Left forelimb (tissue), 1 donor: ENCODE measurements around the gene MEGF6.

ENCODE experiments used
- DNase-seq: peaks from one replicate; pipeline ENCODE4 v3.0.0-alpha.2; 2018; ENCODE audit warnings: low spot score

The MEGF6 gene, protein sequence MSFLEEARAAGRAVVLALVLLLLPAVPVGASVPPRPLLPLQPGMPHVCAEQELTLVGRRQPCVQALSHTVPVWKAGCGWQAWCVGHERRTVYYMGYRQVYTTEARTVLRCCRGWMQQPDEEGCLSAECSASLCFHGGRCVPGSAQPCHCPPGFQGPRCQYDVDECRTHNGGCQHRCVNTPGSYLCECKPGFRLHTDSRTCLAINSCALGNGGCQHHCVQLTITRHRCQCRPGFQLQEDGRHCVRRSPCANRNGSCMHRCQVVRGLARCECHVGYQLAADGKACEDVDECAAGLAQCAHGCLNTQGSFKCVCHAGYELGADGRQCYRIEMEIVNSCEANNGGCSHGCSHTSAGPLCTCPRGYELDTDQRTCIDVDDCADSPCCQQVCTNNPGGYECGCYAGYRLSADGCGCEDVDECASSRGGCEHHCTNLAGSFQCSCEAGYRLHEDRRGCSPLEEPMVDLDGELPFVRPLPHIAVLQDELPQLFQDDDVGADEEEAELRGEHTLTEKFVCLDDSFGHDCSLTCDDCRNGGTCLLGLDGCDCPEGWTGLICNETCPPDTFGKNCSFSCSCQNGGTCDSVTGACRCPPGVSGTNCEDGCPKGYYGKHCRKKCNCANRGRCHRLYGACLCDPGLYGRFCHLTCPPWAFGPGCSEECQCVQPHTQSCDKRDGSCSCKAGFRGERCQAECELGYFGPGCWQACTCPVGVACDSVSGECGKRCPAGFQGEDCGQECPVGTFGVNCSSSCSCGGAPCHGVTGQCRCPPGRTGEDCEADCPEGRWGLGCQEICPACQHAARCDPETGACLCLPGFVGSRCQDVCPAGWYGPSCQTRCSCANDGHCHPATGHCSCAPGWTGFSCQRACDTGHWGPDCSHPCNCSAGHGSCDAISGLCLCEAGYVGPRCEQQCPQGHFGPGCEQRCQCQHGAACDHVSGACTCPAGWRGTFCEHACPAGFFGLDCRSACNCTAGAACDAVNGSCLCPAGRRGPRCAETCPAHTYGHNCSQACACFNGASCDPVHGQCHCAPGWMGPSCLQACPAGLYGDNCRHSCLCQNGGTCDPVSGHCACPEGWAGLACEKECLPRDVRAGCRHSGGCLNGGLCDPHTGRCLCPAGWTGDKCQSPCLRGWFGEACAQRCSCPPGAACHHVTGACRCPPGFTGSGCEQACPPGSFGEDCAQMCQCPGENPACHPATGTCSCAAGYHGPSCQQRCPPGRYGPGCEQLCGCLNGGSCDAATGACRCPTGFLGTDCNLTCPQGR (N-terminal part only)

GRCh38 chr1:3611170-3612019, at the start of gene MEGF6:
Gene MEGF6, minus strand, starts transcription at chr1:3611508. Its CDS starts 240 bp downstream, at chr1:3611268.
- DNase-seq: peak; percentile 86

GRCh38 chr1:3660704-3661103, 49.4 kb upstream of the MEGF6 start:
- DNase-seq: no peak

GRCh38 chr1:3659093-3659492, 47.8 kb upstream of the MEGF6 start:
- no peak for DNase-seq

- no peak for DNase-seq
These were observed 46.9 kb upstream of the MEGF6 start for GRCh38 chr1:3658231-3658615.

GRCh38 chr1:3657578-3658230, 46.4 kb upstream of the MEGF6 start:
- DNase-seq: no peak

DNA sequence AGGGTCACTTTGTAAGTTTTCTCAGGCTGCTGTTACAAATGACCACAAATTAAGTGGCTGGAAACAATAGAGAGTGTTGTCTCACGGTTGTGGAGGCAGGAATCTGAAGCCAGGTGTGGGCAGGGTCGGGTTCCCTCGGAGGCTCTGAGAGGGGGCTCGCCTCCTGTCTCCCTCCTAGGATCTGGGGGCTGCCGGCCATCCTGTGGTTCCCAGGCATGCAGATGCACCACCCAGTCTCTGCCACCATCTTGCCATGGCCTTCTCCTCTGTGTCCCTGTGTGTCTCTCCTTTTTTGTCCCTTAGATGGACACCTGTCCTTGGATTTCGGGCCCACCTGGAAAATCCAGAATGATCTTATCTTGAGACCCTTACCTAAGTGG, 45.8 kb upstream of the MEGF6 start:
- DNase-seq: no peak

DNA sequence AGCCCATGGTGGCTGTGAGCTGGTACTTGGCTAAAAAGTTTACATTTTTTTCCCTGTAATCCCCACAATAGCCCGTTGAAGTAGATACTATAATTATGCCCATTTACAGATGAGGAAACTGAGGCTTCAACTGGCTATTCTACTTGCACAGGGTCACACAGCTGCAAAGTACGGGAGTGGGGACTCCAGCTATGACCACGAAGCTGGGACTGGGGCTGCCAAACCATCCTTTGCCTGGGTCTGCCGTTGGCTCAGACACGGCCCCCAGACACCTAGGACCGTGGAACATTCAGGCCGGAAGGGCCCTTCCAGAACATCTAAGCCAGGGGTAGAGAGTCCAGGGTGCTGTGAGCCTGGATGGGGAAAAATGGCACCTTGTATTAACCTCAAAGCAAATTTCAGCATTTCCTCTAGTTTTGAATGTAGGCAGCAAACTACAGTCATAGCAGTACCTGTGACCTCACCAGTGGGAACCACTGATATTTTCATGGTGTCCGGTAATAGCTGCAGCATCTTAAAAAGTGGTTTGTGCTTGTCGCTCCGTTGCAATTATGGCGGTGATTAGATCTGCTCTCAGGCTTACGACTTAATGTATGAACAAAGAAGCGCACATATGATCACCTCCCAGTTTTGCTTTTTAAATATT, 45.3 kb upstream of the MEGF6 start:
- no peak for DNase-seq

GRCh38 chr1:3654549-3655281, 43.4 kb upstream of the MEGF6 start:
- DNase-seq: no peak

- DNase-seq: no peak
These were observed 41.9 kb upstream of the MEGF6 start for GRCh38 chr1:3653286-3653618.

GRCh38 chr1:3652548-3653285, 41.4 kb upstream of the MEGF6 start:
- no peak for DNase-seq

DNA sequence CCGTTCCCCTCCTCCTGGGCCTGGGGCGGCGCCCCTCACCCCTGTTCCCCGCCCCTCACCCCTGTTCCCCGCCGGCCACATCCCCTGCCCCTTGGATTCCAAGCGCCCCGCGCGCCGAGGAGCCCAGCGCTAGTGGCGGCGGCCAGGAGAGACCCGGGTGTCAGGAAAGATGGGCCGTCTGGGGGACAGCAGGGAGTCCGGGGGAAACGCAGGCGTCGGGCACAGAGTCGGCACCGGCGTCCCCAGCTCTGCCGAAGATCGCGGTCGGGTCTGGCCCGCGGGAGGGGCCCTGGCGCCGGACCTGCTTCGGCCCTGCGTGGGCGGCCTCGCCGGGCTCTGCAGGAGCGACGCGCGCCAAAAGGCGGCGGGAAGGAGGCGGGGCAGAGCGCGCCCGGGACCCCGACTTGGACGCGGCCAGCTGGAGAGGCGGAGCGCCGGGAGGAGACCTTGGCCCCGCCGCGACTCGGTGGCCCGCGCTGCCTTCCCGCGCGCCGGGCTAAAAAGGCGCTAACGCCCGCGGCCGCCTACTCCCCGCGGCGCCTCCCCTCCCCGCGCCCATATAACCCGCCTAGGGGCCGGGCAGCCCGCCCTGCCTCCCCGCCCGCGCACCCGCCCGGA, 40.7 kb upstream of the MEGF6 start, which contains the start of gene TP73:
TP73 (plus strand) TSS at position 587 of the 618 bp plus-strand sequence. CDS start 29,850 bp downstream, outside the sequence.
- no peak for DNase-seq

DNA sequence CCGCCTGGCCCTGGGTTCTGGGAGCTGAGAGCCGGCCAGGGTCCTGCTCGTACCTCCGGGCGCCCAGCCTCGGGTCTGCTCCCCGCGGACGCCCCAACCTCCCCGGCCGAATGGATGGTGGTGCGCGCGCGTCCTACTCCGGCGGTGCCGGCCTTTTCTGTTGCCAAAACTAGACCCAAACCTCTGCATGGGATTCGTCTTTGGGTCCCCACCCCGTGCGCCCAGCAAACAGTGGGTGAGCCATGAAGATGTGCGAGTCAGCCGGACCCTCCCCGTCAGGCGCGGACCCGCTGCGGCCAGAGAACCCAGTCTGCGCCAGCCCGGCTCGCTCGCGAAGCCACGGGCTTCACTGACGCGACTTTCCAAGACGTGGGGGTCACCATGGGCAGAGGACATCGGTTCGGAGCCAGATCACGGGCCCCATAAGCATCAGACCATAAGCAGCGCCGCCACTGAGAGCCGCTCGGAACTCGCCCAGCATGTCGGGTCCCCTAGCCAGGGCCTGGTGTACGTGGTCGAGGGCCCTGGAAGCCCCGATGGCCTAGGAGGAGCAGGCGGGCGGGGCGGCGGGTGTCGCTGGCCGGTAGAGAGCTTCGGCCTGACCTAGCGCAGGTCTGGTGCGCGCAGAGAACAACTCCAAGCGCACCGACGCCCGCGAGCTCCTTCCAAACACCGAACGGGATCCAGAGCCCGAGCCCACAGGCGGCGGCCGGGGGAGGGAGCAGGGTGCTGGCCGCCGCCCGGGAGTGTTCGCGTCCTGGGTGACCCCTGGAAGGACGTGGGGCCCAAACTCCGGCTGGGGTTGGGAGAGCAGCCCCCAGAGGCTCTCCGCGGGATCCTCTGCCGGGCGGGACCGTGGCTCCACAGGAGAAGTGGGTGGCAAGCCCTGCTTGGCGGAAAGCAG, 40.0 kb upstream of the MEGF6 start:
- no peak for DNase-seq

DNA sequence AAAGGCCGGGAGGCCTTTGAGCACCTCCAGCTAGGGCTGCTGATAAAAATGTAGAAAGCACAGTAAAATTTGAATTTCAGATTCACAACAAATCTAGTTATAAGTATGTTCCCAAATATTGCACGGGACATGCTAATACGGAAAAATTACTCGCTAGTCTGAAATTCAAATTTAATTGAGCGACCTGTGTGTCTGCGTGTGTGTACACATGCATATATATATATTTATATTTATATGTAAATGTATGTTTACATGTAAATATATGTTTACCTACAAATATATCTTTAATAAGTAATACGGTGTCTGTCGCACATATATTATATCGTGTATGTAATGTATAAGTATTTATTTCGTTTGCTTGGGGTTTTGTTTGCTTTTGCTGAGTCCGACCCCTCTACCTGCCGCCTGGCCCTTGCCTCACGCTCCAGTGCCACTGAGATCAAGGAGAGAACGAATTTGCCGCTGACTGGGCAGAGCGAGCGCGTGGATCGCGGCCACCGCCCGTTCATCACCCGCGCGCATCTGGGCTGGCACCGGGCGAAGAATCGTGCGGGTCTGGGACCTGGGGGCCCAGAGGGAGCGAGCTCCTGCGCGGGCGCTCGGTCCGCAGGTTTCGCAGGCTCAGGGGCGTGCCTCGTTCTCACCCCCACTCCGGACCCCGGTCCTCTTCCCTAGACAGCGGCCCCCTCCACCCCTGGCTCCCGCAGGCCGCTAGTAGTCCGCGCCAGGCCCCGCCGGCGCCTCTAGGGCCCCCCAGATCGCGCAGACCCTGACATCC, 39.1 kb upstream of the MEGF6 start:
- DNase-seq: no peak

- peak; percentile 92 for DNase-seq
These were observed 38.3 kb upstream of the MEGF6 start, which contains the start of gene WRAP73 for GRCh38 chr1:3649342-3650247. Gene WRAP73, minus strand, starts transcription at chr1:3650103. Its CDS starts 104 bp downstream, at chr1:3649999.

DNA sequence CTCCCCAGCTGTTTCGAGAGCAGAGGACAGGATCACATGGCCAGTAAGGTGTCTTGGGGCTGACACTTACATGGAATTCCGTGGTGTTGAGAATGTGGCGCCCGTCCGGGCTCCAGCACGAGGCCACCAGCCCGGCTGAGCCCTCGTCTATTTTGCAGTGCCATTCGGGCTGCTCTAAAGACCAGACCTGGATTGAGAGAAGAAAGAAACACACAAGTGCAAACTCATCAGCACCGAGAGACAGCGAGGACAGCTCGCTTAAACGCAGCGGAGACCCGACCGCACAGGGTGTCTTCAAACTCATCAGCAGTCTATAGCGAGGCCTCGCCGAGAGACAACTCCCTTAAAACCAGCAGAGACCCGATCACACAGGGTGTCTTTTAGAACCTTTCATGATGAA, 35.3 kb upstream of the MEGF6 start:
- no peak for DNase-seq
